Gastrocnemius medialis (tissue), 4 donors: ENCODE results near the gene SLC25A21.
"Not testable (repeated sequence)": the region's sequence is repeated elsewhere in the genome, so short reads cannot be mapped to it uniquely, and the experiment has no call there.

ENCODE experiments used
- POLR2A ChIP-seq, 2 donors: fragments of 450-650 bp; IDR thresholded peaks; one replicate each; pipeline ENCODE4 v1.6.1; 2017; ENCODE audit warnings: antibody characterized with exemption in 2 of 2, mild to moderate bottlenecking in 2 of 2, moderate library complexity in 2 of 2
- TF ChIP-seq, protein P1 (sequence below), 5 experiments: fragments of 450-650 bp in 3 of 5; fragments of 200-600 bp in 2 of 5; sonication (generic) in 2 of 5; IDR thresholded peaks in 4 of 5; conservative IDR thresholded peaks in 1 of 5; 1 replicate in 4 of 5; 2 replicates in 1 of 5; pipeline ENCODE4 v1.5.1; 2016 to 2019; ENCODE audit warnings: antibody characterized with exemption in 5 of 5, mild to moderate bottlenecking in 3 of 5, moderate library complexity in 3 of 5

DNA sequence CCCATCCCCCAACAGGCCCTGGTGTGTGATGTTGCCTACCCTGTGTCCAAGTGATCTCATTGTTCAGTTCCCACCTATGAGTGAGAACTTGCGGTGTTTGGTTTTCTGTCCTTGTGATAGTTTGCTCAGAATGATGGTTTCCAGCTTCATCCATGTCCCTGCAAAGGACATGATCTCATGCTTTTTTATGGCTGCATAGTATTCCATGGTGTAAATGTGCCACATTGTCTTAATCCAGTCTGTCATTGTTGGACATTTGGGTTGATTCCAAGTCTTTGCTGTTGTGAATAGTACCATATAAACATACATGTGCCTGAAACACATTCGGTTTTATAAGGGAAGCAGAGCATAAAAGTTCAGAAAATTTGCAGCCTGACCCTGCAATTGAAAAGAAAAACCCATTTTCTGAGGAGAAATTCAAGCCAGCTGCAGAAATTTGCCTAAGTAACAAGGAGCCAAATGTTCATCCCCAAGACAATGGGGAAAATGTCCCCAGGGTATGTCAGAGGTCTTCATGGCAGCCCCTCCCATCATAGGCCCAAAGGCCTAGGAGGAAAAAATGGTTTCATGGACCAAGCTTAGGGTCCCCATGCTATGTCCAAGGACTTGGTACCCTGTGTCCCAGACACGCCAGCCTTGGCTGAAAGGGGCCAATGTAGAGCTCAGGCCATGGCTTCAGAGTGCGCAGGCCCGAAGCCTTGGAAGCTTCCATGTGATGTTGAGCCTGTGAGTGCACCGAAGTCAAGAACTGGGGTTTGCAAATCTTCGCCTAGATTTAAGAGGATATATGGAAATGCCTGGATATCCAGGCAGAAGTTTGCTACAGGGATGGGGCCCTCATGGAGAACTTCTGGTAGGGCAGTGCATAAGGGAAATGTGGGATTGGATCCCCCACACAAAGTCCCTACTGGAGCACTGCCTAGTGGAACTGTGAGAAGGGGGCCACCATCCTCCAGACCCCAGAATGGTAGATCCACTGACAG is 33.5 kb upstream of the SLC25A21 start:
- TF ChIP-seq, protein P1, sequence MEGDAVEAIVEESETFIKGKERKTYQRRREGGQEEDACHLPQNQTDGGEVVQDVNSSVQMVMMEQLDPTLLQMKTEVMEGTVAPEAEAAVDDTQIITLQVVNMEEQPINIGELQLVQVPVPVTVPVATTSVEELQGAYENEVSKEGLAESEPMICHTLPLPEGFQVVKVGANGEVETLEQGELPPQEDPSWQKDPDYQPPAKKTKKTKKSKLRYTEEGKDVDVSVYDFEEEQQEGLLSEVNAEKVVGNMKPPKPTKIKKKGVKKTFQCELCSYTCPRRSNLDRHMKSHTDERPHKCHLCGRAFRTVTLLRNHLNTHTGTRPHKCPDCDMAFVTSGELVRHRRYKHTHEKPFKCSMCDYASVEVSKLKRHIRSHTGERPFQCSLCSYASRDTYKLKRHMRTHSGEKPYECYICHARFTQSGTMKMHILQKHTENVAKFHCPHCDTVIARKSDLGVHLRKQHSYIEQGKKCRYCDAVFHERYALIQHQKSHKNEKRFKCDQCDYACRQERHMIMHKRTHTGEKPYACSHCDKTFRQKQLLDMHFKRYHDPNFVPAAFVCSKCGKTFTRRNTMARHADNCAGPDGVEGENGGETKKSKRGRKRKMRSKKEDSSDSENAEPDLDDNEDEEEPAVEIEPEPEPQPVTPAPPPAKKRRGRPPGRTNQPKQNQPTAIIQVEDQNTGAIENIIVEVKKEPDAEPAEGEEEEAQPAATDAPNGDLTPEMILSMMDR (IDR thresholded peaks at IDR 0.05 in 4 of 5, conservative IDR thresholded peaks at IDR 0.05 in 1 of 5), result not testable (repeated sequence)
- not testable (repeated sequence) for TF ChIP-seq POLR2A (IDR thresholded peaks at IDR 0.05)
